ENCODE results near the gene MYO15A.

MYO15A gene

GRCh38 chr17:18179196-18179595 is 70.6 kb downstream of the MYO15A start:
- H3K36me3 ChIP-seq (ENCODE audit: control insufficient read depth, insufficient read depth, low read length) = no peaks in the 10 kb centered on the region
- H3K4me1 ChIP-seq (ENCODE audit: control insufficient read depth, insufficient read depth, low read length) = peaks cover 8% of the 10 kb centered on the region; the same call in 1 of the 2 replicates
- no peaks in the 10 kb centered on the region for H3K9me3 ChIP-seq (ENCODE audit: control insufficient read depth, insufficient read depth, low read depth, low read length)
- no peak overlapping the region for H3K9ac ChIP-seq (ENCODE audit: low read length)
- H3K27ac ChIP-seq (ENCODE audit: low read depth, low read length) = no peak overlapping the region
- no peak overlapping the region for H3K4me3 ChIP-seq (ENCODE audit: low read depth, low read length)
- H3K27me3 ChIP-seq (ENCODE audit: control insufficient read depth, insufficient read depth, low read length) = no peaks in the 10 kb centered on the region; the same call in 1 of the 2 replicates

- peaks cover 8% of the 10 kb centered on the region; the same call in 1 of the 2 replicates for H3K4me1 ChIP-seq (ENCODE audit: control insufficient read depth, insufficient read depth, low read length)
- H3K9me3 ChIP-seq (ENCODE audit: control insufficient read depth, insufficient read depth, low read depth, low read length) = no peaks in the 10 kb centered on the region
- H3K36me3 ChIP-seq (ENCODE audit: control insufficient read depth, insufficient read depth, low read length) = peaks cover 4% of the 10 kb centered on the region; the same call in 1 of the 2 replicates
- no peak overlapping the region for H3K4me3 ChIP-seq (ENCODE audit: low read depth, low read length)
- no peaks in the 10 kb centered on the region; the same call in 1 of the 2 replicates for H3K27me3 ChIP-seq (ENCODE audit: control insufficient read depth, insufficient read depth, low read length)
- H3K27ac ChIP-seq (ENCODE audit: low read depth, low read length) = no peak overlapping the region
- no peak overlapping the region for H3K9ac ChIP-seq (ENCODE audit: low read length)
Measured at GRCh38 chr17:18179804-18180203, 71.2 kb downstream of the MYO15A start.

- Histone ChIP-seq H3K36me3 (ENCODE audit: control insufficient read depth, insufficient read depth, low read length) (peaks cover 10% of the 10 kb centered on the region), H3K9ac (ENCODE audit: low read length) (no peak overlapping the region), H3K27me3 (ENCODE audit: control insufficient read depth, insufficient read depth, low read length) (no peaks in the 10 kb centered on the region), H3K9me3 (ENCODE audit: control insufficient read depth, insufficient read depth, low read depth, low read length) (no peaks in the 10 kb centered on the region), H3K4me3 (ENCODE audit: low read depth, low read length) (no peak overlapping the region), H3K27ac (ENCODE audit: low read depth, low read length) (no peak overlapping the region), H3K4me1 (ENCODE audit: control insufficient read depth, insufficient read depth, low read length) (peaks cover 18% of the 10 kb centered on the region)
Measured at GRCh38 chr17:18181358-18181757, 72.8 kb downstream of the MYO15A start.

GRCh38 chr17:18182110-18182977 is 73.8 kb downstream of the MYO15A start:
- no peaks in the 10 kb centered on the region for H3K9me3 ChIP-seq (ENCODE audit: control insufficient read depth, insufficient read depth, low read depth, low read length)
- H3K27ac ChIP-seq (ENCODE audit: low read depth, low read length) = peak overlapping the region; percentile 90
- H3K4me3 ChIP-seq (ENCODE audit: low read depth, low read length) = peak overlapping the region; percentile 67
- peaks cover 20% of the 10 kb centered on the region for H3K36me3 ChIP-seq (ENCODE audit: control insufficient read depth, insufficient read depth, low read length)
- no peaks in the 10 kb centered on the region for H3K27me3 ChIP-seq (ENCODE audit: control insufficient read depth, insufficient read depth, low read length)
- peak overlapping the region; percentile 89 for H3K9ac ChIP-seq (ENCODE audit: low read length)
- peaks cover 28% of the 10 kb centered on the region for H3K4me1 ChIP-seq (ENCODE audit: control insufficient read depth, insufficient read depth, low read length)

- Histone ChIP-seq H3K4me3 (ENCODE audit: low read depth, low read length) (peak overlapping the region; percentile 67), H3K9ac (ENCODE audit: low read length) (peak overlapping the region; percentile 89), H3K9me3 (ENCODE audit: control insufficient read depth, insufficient read depth, low read depth, low read length) (no peaks in the 10 kb centered on the region), H3K4me1 (ENCODE audit: control insufficient read depth, insufficient read depth, low read length) (peaks cover 34% of the 10 kb centered on the region), H3K27ac (ENCODE audit: low read depth, low read length) (peak overlapping the region; percentile 90), H3K27me3 (ENCODE audit: control insufficient read depth, insufficient read depth, low read length) (no peaks in the 10 kb centered on the region), H3K36me3 (ENCODE audit: control insufficient read depth, insufficient read depth, low read length) (peaks cover 26% of the 10 kb centered on the region)
Measured at GRCh38 chr17:18182978-18183333, 74.4 kb downstream of the MYO15A start.

- Histone ChIP-seq H3K36me3 (ENCODE audit: control insufficient read depth, insufficient read depth, low read length) (peaks cover 32% of the 10 kb centered on the region), H3K4me1 (ENCODE audit: control insufficient read depth, insufficient read depth, low read length) (peaks cover 40% of the 10 kb centered on the region), H3K9ac (ENCODE audit: low read length) (peak within 1 kb of the TSS; percentile 89), H3K4me3 (ENCODE audit: low read depth, low read length) (peak within 1 kb of the TSS; percentile 67), H3K9me3 (ENCODE audit: control insufficient read depth, insufficient read depth, low read depth, low read length) (no peaks in the 10 kb centered on the region), H3K27me3 (ENCODE audit: control insufficient read depth, insufficient read depth, low read length) (no peaks in the 10 kb centered on the region), H3K27ac (ENCODE audit: low read depth, low read length) (peak within 1 kb of the TSS; percentile 90)
Measured at GRCh38 chr17:18183334-18184142, 75.0 kb downstream of the MYO15A start, which contains the start of gene ALKBH5. ALKBH5 (plus strand) TSS chr17:18183828; CDS start chr17:18184244, 416 bp downstream.

- Histone ChIP-seq H3K27me3 (ENCODE audit: control insufficient read depth, insufficient read depth, low read length) (no peaks in the 10 kb centered on the region), H3K4me1 (ENCODE audit: control insufficient read depth, insufficient read depth, low read length) (peaks cover 40% of the 10 kb centered on the region), H3K4me3 (ENCODE audit: low read depth, low read length) (peak overlapping the region; percentile 67), H3K9ac (ENCODE audit: low read length) (peak overlapping the region; percentile 84), H3K9me3 (ENCODE audit: control insufficient read depth, insufficient read depth, low read depth, low read length) (no peaks in the 10 kb centered on the region), H3K27ac (ENCODE audit: low read depth, low read length) (peak overlapping the region; percentile 27; the same call in 1 of the 2 replicates), H3K36me3 (ENCODE audit: control insufficient read depth, insufficient read depth, low read length) (peaks cover 37% of the 10 kb centered on the region)
Measured at GRCh38 chr17:18184143-18185031, 75.8 kb downstream of the MYO15A start.

GRCh38 chr17:18185391-18185790 is 76.8 kb downstream of the MYO15A start:
- Histone ChIP-seq H3K4me3 (ENCODE audit: low read depth, low read length) (peak overlapping the region; percentile 67), H3K27me3 (ENCODE audit: control insufficient read depth, insufficient read depth, low read length) (no peaks in the 10 kb centered on the region), H3K36me3 (ENCODE audit: control insufficient read depth, insufficient read depth, low read length) (peaks cover 43% of the 10 kb centered on the region), H3K4me1 (ENCODE audit: control insufficient read depth, insufficient read depth, low read length) (peaks cover 40% of the 10 kb centered on the region), H3K27ac (ENCODE audit: low read depth, low read length) (no peak overlapping the region), H3K9me3 (ENCODE audit: control insufficient read depth, insufficient read depth, low read depth, low read length) (no peaks in the 10 kb centered on the region), H3K9ac (ENCODE audit: low read length) (peak overlapping the region; percentile 54)

- Histone ChIP-seq H3K27ac (ENCODE audit: low read depth, low read length) (no peak overlapping the region), H3K9ac (ENCODE audit: low read length) (peak overlapping the region; percentile 54), H3K4me3 (ENCODE audit: low read depth, low read length) (peak overlapping the region; percentile 67), H3K36me3 (ENCODE audit: control insufficient read depth, insufficient read depth, low read length) (peaks cover 48% of the 10 kb centered on the region), H3K9me3 (ENCODE audit: control insufficient read depth, insufficient read depth, low read depth, low read length) (no peaks in the 10 kb centered on the region), H3K4me1 (ENCODE audit: control insufficient read depth, insufficient read depth, low read length) (peaks cover 40% of the 10 kb centered on the region), H3K27me3 (ENCODE audit: control insufficient read depth, insufficient read depth, low read length) (no peaks in the 10 kb centered on the region)
Measured at GRCh38 chr17:18185832-18186626, 77.5 kb downstream of the MYO15A start.

- peak overlapping the region; percentile 67 for H3K4me3 ChIP-seq (ENCODE audit: low read depth, low read length)
- peaks cover 48% of the 10 kb centered on the region for H3K36me3 ChIP-seq (ENCODE audit: control insufficient read depth, insufficient read depth, low read length)
- H3K9me3 ChIP-seq (ENCODE audit: control insufficient read depth, insufficient read depth, low read depth, low read length) = no peaks in the 10 kb centered on the region
- peak overlapping the region; percentile 54 for H3K9ac ChIP-seq (ENCODE audit: low read length)
- no peaks in the 10 kb centered on the region for H3K27me3 ChIP-seq (ENCODE audit: control insufficient read depth, insufficient read depth, low read length)
- peaks cover 40% of the 10 kb centered on the region for H3K4me1 ChIP-seq (ENCODE audit: control insufficient read depth, insufficient read depth, low read length)
- H3K27ac ChIP-seq (ENCODE audit: low read depth, low read length) = no peak overlapping the region
Measured at GRCh38 chr17:18186627-18186982, 78.0 kb downstream of the MYO15A start.

Data from HUES6 (cell line).